Amniotic epithelial cell (primary cell): Measurements from ENCODE around the gene SEMA6B.

ENCODE experiments used
- DNase-seq: peaks from one replicate; pipeline ENCODE4 v3.0.0-alpha.2; 2010; ENCODE audit warnings: low read depth

Gene SEMA6B

GRCh38 chr19:4493104-4493928 lies 66.2 kb downstream of the SEMA6B start:
- peak; percentile 6 for DNase-seq
